ENCODE results near the gene MAVS. TPM values are rescaled to one million over a fixed set of nuclear protein-coding genes. Genes with fewer than 3 reads are reported as not detected.
"Not testable (repeated sequence)": the region's sequence is repeated elsewhere in the genome, so short reads cannot be mapped to it uniquely, and the experiment has no call there.

MAVS gene
- polyA plus RNA-seq, 1 donor = 26.0 TPM

- peak; percentile 100 for DNase-seq
Observed at GRCh38 chr20:3888622-3889488, 42.2 kb downstream of the MAVS start, which contains the start of gene PANK2. Gene PANK2, plus strand, starts transcription at chr20:3889387.

GRCh38 chr20:3889489-3890397 lies 43.1 kb downstream of the MAVS start:
- DNase-seq = peak; percentile 48

DNA sequence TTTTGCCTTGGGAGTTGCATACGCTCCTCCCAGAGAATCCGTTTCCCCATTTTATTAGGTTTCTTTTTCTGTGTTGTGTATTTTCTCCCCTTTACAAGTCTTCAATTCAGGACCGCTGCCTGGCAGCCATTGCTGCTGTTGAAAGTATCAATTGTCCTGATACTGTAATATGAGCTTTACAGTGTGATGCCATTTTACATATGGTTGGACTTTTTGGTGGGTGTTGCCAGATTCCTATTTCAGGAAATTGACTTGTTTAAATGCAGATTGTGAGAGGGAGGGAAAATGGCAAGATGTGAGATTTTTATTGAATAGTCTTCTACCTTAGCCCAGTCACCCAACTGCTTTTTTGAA lies 43.7 kb downstream of the MAVS start:
- no peak for DNase-seq

GRCh38 chr20:3890999-3891929 lies 44.6 kb downstream of the MAVS start:
- no peak for DNase-seq

DNA sequence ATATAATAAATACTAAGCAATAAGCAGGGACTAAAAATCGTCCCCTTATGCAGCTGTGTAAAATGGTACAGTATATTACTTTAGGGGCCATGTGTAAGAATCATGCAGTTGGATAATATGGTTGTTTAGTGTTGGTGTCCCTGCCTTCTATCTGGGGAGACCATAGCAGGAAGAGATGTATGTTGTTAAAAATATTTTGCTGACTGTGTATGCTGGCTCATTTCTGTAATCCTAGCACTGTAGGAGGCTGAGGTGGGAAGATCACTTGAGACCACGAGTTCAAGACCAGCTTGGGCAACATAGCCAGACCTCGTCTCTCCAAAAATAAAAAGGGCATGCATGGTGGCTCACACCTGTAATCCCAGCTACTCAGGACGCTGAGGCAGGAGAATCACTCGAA lies 48.2 kb downstream of the MAVS start:
- DNase-seq = no peak

DNA sequence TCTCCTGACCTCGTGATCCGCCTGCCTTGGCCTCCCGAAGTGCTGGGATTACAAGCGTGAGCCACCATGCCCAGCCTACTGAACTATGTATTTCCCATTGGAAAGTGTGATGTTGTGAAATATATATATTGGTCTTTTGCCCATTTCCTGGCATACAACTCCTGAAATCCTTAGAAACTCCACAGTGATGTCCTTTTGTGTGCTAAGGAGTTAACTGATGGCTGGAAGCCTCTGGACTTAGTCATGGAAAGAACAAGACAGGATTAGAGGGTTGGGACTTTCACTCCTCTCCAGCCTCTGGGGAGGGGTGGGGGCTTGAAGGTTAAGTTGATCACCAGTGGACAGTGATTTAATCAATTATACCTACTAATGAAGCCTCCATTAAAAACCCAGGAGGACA lies 49.7 kb downstream of the MAVS start:
- DNase-seq = no peak

DNA sequence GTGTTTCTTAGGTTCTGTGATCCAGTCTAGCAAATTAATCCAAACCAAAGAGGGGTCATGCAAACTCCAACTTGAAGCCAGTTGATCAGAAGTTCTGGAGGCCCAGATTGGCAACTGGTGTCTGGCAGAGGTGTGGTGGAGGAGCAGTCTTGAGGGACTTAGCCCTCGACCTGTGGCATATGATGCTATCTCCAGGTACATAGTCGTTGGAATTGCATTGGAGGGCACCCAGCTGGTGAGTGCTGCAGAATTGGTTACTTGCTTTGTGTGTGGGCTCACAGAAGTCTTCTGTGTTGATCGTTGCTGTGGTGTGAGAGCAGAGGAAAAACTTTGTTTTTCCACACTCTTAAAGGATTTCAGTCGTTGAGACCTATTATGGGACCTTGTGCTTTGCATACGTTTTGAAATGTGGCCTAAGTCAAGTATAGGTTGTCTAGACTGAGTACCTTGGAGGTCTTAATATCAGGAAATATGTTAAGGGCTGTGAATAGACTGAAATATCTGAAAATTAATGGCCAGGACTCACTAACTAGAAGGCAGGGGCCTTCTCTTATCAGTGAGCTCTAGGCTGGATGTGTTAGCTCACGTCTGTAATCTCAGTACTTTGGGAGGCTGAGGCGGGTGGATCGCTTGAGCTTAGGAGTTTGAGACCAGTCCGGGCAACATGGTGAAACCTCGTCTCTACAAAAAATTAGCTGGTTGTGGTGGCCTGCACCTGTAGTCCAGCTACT lies 50.4 kb downstream of the MAVS start:
- DNase-seq = no peak

- not testable (repeated sequence) for DNase-seq
Observed at GRCh38 chr20:3898181-3898580, 51.5 kb downstream of the MAVS start.

DNA sequence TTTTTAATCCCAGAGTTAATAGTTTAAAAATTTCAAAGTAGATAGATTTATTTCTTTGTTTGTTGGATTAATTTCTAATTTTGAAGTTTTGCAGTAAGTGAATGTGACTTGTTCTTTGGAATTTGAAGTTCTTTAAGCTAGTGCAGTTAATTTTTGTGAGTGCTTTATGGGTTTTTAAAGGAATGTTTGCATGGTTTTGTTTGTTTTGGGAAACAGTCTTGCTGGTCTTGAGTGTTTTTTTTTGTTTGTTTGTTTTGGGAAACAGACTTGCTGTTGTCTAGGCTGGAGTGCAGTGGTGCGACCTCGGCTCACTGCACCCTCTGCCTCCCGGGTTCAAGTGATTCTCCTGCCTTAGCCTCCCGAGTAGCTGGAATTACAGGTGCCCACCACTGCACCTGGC lies 52.0 kb downstream of the MAVS start:
- DNase-seq = no peak

DNA sequence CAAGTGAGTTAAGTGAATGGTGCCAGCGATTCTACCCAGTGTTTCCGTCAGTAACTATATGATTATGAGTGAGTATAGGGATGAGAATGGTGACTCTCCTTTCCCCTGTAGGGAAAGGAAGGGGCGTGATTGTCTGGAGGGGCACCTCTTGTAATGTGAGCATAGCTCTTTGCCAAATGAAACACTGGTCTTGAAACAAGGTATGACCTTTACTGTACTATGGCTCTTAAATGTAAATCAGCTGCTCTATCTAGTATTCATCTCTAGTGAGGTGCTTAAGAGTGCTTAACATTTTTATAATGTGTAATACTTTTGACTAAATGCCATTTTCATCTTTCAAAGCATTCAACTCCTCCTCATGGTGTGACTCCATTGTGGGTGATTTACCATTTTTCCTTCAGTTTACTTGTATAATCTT lies 53.6 kb downstream of the MAVS start:
- DNase-seq = no peak

DNA sequence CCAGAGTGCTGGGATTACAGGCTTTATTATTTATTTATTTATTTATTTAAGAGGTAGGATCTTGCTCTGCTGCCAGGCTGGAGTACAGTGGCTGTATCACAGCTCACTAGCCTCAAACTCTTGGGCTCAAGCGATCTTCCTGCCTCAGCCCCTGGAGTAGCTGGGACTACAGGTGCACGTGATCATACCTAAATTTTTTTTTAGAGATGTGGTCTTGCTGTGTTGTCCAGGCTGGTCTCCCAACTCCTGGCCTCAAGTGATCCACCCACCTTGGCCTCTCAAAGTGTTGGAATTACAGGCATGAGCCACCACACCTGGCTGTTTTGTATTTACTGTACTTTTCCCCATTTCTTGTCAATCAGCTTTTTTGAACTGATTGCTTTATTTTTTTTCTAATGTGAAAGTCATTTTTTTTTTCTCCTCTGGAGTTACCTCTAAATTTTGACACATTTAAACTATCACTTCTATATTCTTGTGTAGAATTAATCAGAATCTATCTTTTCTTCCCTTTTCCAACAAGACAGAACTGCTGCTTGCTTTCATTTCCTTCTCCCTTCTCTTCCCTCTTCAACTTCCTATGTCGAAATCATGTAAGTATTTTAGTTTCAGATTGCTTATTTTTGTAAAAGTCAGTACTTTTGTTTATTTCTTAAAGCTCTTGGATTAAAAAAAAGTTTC lies 54.5 kb downstream of the MAVS start:
- DNase-seq = no peak

DNA sequence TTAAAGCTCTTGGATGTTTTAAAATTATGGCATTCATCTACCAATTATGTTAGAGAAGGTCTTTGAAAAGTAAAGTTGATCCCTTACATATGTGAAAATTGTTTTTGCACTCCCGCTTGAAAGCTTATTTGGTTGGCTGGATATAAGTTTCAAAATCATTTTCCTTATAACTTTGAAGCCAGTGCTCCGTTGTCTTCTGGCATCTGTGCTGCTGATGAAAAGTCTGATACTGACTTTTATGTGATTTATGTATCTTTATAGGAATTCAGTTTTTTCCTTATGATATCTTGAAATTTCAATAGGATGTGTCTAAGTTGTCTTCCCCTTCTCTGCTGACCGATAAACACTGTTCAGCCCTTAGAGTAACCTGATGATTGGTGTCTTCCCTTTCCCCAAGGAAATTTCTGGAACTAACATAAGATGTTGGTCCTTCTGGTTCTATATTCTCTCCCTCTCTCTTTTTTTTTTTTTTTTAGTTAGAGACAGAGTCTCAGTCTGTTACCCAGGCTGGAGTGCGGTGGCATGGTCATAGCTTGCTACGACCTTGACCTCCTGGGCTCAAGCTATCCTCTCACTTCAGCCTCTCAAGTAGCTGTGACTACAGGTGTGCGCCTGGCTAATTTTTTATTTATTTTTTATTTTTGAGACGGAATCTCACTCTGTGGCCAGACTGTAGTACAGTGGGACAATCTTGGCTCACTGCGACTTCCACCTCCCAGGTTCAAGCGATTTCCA lies 55.2 kb downstream of the MAVS start:
- no peak for DNase-seq

DNA sequence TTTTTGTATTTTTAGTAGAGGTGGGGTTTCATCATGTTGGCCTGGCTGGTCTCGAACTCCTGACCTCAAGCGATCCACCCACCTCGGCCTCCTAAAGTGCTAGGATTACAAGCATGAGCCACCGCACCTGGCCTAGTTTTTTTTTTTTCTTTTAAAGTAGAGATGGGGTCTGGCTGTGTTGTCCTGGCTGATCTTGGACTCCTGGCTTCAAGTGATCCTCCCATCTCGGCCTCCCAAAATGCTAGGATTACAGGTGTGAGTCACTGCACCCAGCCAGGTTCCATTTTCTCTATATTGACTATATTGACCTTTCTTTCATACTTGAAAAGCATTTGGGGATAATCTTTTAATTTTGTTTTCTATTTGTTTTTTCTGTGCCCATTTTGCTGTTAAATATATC lies 55.8 kb downstream of the MAVS start:
- no peak for DNase-seq

DNA sequence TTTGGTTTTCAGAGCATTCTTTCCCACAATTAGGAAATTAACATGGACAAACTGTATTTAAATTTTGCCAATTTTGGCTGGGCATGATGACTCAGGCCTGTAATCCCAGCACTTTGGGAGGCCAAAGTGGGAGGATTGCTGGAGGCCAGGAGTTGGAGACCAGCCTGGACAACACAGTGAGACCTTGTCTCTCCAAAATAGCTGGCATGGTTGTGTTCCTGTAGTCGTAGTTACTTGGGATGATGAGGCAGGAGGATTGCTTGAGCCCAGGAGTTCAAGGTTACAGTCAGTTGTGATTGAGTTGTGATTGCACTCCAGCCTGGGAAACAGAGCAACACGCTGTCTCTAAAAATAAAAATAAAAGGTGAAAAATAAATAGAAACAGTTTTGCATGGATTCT lies 57.6 kb downstream of the MAVS start:
- no peak for DNase-seq

- no peak for DNase-seq
Observed at GRCh38 chr20:3904857-3905256, 58.2 kb downstream of the MAVS start.

- not testable (repeated sequence) for DNase-seq
Observed at GRCh38 chr20:3906744-3907721, 60.4 kb downstream of the MAVS start.

GRCh38 chr20:3908667-3909066 lies 62.0 kb downstream of the MAVS start:
- DNase-seq = no peak

DNA sequence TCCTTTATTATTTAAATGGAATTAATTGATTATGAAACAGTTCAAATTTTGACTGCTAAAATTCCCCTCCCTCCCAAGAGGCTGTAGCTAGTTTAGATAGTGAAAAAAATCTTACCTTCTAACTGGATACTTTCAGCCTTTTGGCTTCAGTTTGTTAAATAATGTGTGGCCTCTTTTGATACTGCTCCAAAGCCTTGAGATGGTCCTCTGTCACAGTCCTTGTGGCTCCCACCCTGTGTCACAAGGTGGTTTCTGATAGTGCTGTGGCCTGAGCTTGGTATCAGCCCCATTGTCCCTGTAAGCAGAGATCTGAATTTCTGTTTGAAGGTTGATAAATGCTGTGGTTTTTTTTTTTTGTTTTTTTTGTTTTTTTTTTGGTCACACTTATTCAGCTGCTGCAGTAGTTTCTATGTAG lies 63.3 kb downstream of the MAVS start:
- no peak for DNase-seq

DNA sequence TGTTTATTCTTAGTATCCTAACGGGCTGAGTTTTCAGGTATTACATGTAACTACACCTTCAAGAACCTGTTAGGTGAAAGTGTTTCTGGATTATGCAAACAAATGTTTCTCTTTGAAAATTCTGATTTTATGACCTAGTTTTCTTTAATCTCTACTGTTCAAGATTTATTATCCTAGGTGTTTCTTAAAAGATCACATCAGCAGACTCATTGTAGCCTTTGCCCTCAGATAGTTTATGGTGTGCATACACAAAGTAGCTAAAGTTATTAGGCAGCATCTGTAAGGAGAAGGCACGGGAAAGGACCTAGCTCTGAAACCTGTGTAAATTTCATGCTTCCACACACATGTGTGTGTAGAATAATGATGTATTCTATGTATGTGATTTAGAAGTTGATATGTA lies 64.2 kb downstream of the MAVS start:
- no peak for DNase-seq
